ENCODE results near the gene OSTM1. TPM values are rescaled to one million over a fixed set of nuclear protein-coding genes. Genes with fewer than 3 reads are reported as not detected.

Gene OSTM1
- total RNA-seq, 1 experiment from 2014 or later, result 19.7 TPM

DNA sequence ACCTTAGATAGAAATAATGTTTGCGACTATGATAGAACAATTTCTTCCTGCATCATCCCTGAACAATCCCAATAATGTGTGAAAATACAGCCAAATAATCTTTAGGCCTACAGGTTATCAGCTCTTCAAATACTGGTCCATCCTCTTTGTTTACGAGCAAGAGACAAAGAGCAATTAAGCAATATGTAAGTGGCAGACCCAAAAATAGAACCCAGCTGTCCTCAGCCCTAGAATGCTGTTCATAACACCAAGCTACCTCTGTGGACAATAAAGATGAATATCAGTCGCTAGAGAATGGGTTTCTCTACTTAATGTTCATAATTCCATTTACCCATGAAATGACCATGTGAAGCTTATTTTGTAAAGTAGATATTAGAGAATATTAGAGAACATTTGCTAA lies 28.4 kb upstream of the OSTM1 start:
- intact Hi-C loops (cut with micrococcal nuclease; ENCODE audit: unreplicated experiment), result no loop called here
- H3K9me3 ChIP-seq (ENCODE audit: low read depth, low read length, poor library complexity, severe bottlenecking), result no peaks in the 10 kb centered on the region
- no peak overlapping the region for H3K4me3 ChIP-seq (ENCODE audit: low read depth, low read length, poor library complexity, severe bottlenecking)
- TF ChIP-seq EZH2 (IDR thresholded peaks at IDR 0.05; ENCODE audit: borderline replicate concordance, low read depth, low read length, poor library complexity, severe bottlenecking), result no peak
- TF ChIP-seq, protein P1, sequence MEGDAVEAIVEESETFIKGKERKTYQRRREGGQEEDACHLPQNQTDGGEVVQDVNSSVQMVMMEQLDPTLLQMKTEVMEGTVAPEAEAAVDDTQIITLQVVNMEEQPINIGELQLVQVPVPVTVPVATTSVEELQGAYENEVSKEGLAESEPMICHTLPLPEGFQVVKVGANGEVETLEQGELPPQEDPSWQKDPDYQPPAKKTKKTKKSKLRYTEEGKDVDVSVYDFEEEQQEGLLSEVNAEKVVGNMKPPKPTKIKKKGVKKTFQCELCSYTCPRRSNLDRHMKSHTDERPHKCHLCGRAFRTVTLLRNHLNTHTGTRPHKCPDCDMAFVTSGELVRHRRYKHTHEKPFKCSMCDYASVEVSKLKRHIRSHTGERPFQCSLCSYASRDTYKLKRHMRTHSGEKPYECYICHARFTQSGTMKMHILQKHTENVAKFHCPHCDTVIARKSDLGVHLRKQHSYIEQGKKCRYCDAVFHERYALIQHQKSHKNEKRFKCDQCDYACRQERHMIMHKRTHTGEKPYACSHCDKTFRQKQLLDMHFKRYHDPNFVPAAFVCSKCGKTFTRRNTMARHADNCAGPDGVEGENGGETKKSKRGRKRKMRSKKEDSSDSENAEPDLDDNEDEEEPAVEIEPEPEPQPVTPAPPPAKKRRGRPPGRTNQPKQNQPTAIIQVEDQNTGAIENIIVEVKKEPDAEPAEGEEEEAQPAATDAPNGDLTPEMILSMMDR (conservative IDR thresholded peaks at IDR 0.05; ENCODE audit: low read depth, low read length), result no peak
- no peaks in the 10 kb centered on the region for H3K27me3 ChIP-seq (replicated peaks; ENCODE audit: insufficient read depth, low read depth, low read length, poor library complexity)
- ChIA-PET CTCF (no interaction called here), POLR2A (ENCODE audit: low non-redundant PET) (no interaction called here)
- DNase-seq (ENCODE audit: low spot score), result no peak
- no TSS peak for BruUV-seq (replicated peaks)
- no peak overlapping the region for H3K27ac ChIP-seq (ENCODE audit: low read depth, low read length, poor library complexity, severe bottlenecking)
- H3K36me3 ChIP-seq (ENCODE audit: insufficient read depth, low read length, poor library complexity, severe bottlenecking), result no peaks in the 10 kb centered on the region
- no peaks in the 10 kb centered on the region for H3K4me1 ChIP-seq (ENCODE audit: insufficient read depth, low read length, poor library complexity, severe bottlenecking)

GRCh38 chr6:108100003-108100402 lies 25.5 kb upstream of the OSTM1 start:
- Histone ChIP-seq H3K9me3 (ENCODE audit: low read depth, low read length, poor library complexity, severe bottlenecking) (no peaks in the 10 kb centered on the region), H3K4me3 (ENCODE audit: low read depth, low read length, poor library complexity, severe bottlenecking) (no peak overlapping the region), H3K27ac (ENCODE audit: low read depth, low read length, poor library complexity, severe bottlenecking) (no peak overlapping the region), H3K36me3 (ENCODE audit: insufficient read depth, low read length, poor library complexity, severe bottlenecking) (no peaks in the 10 kb centered on the region), H3K4me1 (ENCODE audit: insufficient read depth, low read length, poor library complexity, severe bottlenecking) (no peaks in the 10 kb centered on the region), H3K27me3 (replicated peaks; ENCODE audit: insufficient read depth, low read depth, low read length, poor library complexity) (no peaks in the 10 kb centered on the region)
- intact Hi-C loops (cut with micrococcal nuclease; ENCODE audit: unreplicated experiment), result no loop called here
- DNase-seq (ENCODE audit: low spot score), result no peak
- BruUV-seq (replicated peaks), result no TSS peak
- POLR2A ChIA-PET (ENCODE audit: low non-redundant PET), result no interaction called here
- TF ChIP-seq, protein P1 (conservative IDR thresholded peaks at IDR 0.05; ENCODE audit: low read depth, low read length), result no peak
- TF ChIP-seq EZH2 (IDR thresholded peaks at IDR 0.05; ENCODE audit: borderline replicate concordance, low read depth, low read length, poor library complexity, severe bottlenecking), result no peak
- CTCF ChIA-PET, result no interaction called here

GRCh38 chr6:108097882-108098281 lies 23.3 kb upstream of the OSTM1 start:
- no peak for TF ChIP-seq EZH2 (IDR thresholded peaks at IDR 0.05; ENCODE audit: borderline replicate concordance, low read depth, low read length, poor library complexity, severe bottlenecking)
- TF ChIP-seq, protein P1 (conservative IDR thresholded peaks at IDR 0.05; ENCODE audit: low read depth, low read length), result no peak
- H3K27me3 ChIP-seq (replicated peaks; ENCODE audit: insufficient read depth, low read depth, low read length, poor library complexity), result no peaks in the 10 kb centered on the region
- no peaks in the 10 kb centered on the region for H3K4me1 ChIP-seq (ENCODE audit: insufficient read depth, low read length, poor library complexity, severe bottlenecking)
- POLR2A ChIA-PET (ENCODE audit: low non-redundant PET), result no interaction called here
- CTCF ChIA-PET, result interaction anchor here (0.6 kb wide), 1 partner anchor 404 kb away, joined by 3 read pairs; no protein-coding TSS in a partner anchor
- no TSS peak for BruUV-seq (replicated peaks)
- H3K27ac ChIP-seq (ENCODE audit: low read depth, low read length, poor library complexity, severe bottlenecking), result no peak overlapping the region
- DNase-seq (ENCODE audit: low spot score), result no peak
- H3K4me3 ChIP-seq (ENCODE audit: low read depth, low read length, poor library complexity, severe bottlenecking), result no peak overlapping the region
- intact Hi-C loops (cut with micrococcal nuclease; ENCODE audit: unreplicated experiment), result no loop called here
- no peaks in the 10 kb centered on the region for H3K9me3 ChIP-seq (ENCODE audit: low read depth, low read length, poor library complexity, severe bottlenecking)
- H3K36me3 ChIP-seq (ENCODE audit: insufficient read depth, low read length, poor library complexity, severe bottlenecking), result no peaks in the 10 kb centered on the region

All from A673 (cell line).